HG02623 (cell line): Measurements from ENCODE around the gene RPS6KA3.

Experiments
- ATAC-seq: cut with Tn5 transposase; IDR thresholded peaks from one replicate; pipeline ENCODE4 v1.9.1; 2021; ENCODE audit warnings: moderate library complexity; ENCODE audit not compliant: unreplicated experiment

RPS6KA3 gene

DNA sequence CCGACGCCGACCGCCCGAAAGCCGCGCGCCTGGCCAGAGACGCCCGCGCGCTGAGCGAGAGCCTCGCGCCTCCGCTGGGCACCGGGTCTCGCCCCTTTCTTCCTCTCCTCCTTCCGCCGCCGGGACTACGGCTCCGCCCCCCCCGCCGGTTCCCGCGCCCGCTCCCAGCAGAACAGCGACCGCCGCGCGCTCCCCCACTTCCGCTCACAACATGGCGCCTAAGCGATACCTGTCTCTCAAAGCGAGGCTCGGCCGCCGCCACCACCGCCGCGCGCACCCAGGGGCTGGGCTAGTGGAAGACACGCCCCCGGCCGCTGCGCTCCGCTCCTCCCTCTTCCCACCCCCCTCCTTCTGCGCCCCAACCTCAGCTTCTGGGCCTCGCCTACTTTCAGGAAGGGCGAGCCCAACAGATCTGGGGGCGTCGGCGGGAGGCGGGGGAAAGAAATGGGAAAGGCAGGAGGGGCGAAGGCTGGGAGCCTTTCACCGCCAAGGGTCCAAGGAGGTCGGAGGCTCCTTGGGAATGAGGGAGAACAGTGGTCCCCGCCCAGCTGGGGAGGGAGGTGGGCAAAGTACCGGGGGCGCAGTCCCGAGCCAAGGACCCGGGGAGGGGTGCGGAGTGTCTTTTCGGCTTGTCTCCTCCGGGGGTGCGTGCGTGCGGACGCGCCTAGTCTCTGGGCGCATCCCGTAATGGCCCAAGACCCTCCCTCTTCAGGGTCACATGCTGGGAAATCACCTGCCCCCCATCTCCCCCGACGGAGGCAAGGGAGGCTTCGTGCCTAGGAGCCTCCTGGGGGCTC, at the start of gene RPS6KA3:
Gene RPS6KA3 (minus strand): TSS at position 100 of the 797 bp plus-strand sequence. CDS start 277 bp downstream, outside the sequence.
- ATAC-seq: peak; percentile 83

DNA sequence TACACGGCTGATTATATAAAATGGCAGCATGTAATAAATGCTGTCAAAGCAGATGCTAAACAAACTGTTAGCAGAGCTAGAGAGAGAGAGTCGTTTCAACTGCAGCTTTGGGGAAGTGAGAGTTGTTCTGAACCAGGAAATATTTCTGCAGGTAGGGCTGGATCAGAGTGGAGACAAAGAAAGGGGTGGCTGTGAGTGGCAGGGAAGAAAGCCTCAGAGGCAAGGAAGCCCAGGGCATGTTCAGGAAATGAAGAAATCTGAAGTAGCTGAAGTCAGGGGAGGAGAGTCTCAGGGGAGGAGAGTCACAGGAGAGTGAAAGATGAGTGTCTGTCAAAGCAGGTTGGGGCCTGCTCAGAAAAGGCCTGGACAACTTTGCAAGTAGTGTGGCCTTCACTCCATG, 48.4 kb upstream of the RPS6KA3 start:
- peak; percentile 77 for ATAC-seq

DNA sequence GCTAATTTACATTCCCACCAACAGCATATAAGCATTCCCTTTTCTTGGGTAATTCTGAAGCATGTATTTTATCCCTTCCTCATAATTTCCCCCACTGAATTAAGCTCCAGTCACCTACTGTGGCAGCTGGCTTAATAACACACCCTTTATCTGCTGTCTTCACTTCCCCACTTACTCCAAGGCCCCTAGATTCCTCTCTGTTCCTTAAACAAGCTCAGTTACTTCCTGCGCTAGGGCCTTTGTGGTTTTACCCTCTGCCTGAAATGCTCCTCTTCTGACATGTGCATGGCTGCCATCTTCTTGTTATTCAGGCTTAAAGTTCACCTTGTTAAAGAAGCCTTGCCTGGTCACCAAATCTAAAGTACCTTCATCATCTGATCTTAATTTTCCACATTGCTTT, 47.2 kb upstream of the RPS6KA3 start:
- no peak for ATAC-seq

DNA sequence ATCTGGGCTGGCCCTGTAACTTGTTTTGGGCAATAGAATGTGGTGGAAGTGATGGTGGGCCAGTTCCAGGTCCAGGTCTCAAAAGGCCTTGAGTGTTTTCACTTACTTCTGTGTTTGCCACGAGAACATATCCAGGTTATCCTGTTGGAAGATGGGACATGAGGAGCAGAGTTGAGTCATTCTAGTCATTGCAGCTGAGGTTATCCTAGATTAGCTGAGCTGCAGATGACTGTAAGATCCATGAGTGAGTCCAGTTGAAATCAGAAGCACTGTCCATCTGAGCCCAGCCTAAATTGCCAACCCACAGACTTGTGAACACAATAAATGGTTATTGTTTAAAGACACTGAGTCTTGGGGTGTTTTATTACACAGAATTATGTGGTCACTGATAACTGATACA, 45.3 kb upstream of the RPS6KA3 start:
- no peak for ATAC-seq

DNA sequence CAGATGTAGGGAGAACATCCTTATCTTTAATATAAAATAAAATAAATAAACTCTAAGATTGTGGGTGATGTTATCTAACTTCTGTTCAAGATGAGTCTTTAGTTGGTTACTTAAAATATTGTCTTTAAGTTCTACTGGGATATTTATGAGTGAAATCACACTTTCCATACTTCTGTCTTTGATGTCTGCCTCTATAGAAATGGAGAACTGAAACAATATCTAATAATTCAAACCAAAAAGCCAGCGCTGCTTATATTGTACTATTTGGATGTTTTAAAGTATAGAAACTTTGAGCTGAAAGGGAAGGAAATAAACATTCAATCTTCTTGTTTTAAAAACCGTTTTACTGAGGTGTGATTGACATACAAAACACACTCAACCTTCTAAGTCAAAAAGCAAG, 44.8 kb upstream of the RPS6KA3 start:
- ATAC-seq: no peak

DNA sequence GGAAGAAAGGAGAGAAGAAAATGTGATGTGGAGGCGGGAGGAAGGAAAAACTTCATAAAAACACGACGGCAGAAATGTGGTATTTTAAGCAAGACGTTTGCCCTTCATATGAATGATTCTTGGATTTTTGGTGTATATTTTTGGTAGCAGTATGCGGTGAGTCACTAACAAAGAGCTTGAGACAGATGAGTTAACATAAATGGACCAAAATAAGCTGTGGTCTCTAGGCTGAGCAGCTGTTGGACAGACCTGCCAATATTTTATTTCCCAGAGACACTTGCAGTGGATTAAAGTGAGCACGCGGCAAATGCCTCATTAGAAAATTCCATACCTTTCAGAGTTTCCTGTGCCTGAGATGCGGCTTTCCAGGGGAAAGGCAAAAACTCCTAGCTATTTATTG, 43.1 kb upstream of the RPS6KA3 start:
- ATAC-seq: no peak

DNA sequence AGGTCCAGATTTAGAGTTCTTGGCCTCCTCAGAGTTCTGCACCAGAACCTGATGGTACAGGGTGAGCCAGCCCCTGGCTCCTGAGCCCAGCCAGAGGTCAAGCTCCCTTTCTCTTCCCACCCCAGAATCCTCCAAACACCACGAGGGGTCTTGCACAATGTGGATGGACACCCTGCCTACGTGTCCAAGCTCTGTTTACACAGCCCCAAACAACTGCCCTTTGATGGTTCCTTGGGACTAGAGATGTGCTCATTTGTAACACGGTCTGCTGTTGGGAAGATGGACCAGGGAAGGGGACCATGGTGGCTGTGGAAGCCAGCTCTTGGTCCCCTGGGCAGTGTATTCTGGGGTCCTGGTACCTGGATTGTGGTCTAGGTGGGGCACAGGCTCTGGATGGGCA, 40.0 kb upstream of the RPS6KA3 start:
- no peak for ATAC-seq

DNA sequence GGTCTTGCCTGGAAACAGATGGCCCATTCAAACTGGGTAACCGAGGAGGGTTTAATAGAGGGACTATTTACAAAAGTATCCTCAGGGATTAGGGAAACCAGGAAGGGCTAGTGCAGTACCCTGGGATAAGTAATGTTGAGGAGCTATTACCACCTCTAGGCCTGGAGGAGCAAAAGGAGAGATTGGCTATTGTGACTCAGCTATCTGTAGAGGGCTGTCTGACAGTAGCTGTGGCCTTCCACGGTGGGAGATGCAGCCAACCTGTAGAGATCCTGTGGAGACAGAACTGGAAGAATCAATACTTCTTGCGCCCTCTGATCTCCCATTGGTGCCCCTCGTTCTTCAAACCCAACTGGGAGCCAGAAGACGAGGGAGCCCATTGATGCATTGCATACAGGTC, 34.1 kb upstream of the RPS6KA3 start:
- no peak for ATAC-seq

DNA sequence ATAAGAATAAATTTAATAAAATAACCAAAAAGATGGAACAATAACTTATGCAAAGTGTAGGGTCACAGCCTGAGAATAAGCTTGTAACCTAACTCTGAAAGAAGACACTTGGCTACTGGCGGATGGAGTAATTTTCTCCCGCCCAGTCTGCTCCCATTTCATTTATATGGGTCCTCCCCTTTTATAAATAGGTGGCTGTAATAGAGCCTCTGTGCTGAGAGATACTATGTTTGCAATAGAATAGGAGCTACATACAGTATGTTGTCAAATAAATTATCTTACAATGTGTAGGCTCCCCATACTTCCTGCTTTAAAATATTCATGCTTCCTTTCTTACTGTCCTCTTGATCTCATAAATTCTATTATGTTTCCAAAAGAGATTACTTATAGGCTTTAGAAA, 28.2 kb upstream of the RPS6KA3 start:
- no peak for ATAC-seq

DNA sequence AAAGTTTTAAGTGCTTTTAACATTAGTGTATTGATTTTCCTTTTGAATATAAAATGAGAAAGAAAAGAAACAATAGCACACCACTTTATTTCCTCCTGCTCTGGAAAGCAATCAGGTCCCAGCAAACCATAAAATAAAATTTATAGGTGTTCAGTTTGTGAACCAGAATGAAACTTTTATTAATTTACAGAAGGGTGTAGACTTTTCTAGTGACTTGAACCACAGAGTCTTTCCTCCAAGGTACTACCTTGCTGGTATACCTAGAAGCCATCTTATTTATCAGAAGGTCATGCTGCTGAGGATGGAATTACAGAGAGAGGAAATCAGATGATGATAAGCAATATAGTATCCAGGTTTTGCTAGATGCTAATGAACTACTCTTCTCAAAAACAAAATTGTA, 27.6 kb upstream of the RPS6KA3 start:
- no peak for ATAC-seq

DNA sequence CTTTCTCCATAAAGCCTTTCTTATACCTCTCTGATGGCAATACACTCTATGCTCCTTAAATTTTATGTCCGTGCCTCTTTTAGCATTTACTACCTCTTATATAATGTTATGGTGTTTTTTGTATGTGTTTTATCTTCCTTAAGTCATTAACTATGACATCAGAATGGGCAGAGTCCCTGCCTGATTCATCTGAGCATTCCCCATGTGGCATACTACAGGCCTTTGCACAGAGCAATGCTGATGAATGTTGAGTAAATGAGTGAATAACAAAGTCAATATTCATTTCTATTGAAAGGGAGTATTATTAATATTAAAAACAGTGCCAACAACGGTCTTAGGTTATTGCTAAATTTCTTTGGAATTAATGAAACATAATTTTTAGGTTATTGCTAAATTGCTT, 18.8 kb upstream of the RPS6KA3 start:
- ATAC-seq: no peak

DNA sequence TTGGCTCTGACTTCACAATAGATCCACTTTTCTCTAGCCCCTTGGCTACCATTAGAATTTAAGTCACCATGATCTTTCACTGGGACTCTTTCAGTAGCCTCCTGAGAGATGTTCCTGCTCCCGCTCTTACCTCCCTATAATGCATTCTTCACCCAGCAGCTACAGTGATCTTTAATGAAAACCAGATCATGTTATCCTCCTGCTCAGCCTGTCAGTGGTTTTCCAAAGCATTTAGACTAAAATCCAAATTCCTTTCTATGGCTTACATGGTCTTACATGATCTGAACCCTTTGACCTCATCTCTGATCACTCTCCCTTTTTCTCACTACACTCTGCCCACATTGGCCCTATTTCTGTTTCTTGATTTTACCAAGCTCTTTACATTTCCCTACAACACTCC, 18.3 kb upstream of the RPS6KA3 start:
- ATAC-seq: no peak

DNA sequence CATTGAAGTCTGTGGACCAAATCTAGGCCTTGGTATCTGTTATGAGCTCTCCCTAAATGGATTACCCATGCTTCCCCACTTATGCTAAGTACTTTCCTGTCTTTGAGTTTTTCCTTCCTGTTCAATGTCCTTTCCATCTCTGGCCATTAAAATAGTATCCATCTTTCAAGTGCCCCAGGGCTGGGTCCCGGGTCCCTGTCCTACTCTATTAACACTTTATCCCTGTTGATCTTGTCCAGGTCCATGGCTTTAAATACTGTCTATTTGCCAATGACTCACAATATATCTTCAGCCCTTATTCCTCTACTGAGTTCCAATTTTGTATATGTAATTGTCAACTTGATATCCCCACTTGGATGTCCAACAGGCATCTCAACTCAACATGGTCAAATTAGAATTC, 17.7 kb upstream of the RPS6KA3 start:
- no peak for ATAC-seq

DNA sequence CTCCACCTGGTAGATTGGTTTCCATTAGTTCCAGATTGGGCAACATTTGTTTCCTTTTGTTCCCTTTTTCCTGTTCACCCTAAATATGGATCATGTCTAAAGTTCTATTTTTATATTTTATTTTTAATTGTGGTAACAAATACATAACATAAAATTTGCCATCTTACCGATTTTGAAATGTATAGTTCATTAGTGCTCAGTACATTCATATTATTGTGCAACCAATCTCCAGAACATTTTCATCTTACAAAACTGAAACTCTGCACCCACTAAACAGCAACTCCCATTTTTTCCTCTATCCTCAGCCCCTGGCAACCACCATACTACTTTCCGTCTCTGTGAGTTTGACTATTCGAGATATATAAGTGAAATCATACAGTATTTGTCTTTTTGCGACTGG, 14.2 kb upstream of the RPS6KA3 start:
- no peak for ATAC-seq

DNA sequence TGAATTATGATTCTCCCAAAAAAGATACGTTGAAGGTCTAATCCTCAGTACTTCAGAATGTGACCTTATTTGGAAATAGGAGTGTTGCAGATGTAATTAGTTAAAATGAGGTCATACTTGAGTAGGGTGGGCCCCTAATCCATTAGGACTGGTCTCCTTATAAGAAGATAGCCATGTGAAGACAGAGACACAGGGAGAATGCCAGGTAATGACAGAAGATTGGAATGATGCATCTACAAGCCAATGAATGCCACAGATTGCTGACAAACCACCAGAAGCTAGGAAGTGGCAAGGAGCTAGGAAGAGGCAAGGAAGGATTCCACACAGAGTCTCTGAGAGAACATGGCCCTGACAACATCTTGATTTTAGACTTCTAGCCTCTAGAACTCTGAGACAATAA, 7.4 kb upstream of the RPS6KA3 start:
- ATAC-seq: no peak

DNA sequence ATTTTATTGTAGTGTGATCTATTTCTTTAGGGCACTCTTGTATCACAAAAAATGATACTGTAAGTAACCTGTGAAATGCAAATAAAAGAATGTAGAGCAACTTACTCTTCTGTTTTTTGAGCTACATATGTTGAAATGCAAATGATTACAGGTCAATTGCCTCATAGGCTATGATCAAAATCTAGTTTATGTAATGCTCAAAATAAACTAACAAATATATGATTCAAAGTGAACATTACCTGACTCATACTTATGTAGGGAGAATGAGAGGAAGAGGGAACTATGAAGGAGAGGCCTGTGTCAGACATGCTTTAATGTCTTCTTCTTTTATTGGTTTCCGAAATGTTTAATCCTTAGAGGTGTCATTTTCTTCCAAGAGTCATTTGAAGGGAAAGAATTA, 5.0 kb upstream of the RPS6KA3 start:
- no peak for ATAC-seq

DNA sequence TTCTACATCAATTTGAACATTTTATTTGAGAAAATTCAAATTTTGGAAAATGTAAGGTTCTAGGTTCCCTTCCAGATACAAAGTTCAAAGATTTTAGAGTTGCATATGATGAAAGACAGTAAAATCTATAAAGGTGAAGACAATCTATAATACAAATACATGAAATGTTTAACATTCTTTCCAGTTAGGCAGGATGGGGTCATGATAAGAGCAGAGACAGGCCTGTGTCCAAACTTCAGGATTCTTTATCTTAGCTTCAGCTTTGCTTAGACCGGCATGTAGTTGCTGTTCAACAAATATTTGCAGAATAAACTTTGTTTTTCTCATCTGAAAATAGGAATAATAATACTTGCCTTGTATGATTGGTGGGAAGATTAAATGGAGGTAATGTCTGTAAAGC, 4.5 kb upstream of the RPS6KA3 start:
- ATAC-seq: no peak

DNA sequence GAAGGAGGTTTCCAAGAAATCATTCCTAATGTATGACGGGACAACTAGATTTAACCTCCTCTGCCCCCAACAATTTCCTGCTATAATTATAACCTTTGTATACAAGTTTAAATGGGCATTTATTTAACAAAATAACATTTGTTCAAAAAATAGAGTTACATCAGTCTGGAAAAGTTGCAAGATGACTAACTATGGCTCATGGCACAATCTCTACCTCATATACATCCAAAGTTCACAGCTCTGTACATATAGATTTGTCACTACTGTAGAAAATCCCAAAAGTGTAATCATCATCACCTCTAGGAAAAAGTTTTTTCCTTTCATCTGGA, 3.8 kb upstream of the RPS6KA3 start:
- ATAC-seq: no peak

DNA sequence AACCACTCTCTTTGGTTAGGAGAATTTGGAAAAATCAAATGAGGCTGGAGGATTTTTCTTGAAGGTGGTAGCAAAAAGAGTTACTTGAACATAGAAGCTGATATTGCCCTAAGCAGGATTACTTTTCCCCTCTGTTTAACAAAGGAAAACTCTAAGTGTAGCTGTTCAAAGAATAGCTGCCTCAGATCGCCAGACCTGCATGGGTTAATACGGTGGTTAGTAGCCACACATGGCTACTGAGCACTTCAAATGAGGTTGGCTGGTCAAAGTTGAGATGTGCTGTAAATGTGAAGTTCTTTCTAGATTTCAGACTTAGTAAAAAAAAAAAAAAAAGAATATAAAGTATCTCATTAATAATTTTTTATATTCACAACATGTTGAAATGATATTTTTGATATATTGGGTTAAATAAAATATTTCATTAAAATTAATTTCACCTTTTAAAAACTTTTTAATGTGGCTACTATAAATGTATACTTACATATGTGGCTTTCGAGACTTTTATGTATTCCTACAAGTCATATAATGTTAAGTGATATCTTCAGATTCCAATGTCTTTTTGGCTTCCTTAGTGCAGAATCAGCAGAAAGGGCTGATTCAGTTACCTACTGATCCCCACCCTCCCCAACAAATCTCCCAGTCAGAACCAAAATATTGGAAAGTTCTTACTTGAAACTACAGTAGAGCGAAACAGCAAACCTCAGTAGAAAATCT, 3.3 kb upstream of the RPS6KA3 start:
- no peak for ATAC-seq

DNA sequence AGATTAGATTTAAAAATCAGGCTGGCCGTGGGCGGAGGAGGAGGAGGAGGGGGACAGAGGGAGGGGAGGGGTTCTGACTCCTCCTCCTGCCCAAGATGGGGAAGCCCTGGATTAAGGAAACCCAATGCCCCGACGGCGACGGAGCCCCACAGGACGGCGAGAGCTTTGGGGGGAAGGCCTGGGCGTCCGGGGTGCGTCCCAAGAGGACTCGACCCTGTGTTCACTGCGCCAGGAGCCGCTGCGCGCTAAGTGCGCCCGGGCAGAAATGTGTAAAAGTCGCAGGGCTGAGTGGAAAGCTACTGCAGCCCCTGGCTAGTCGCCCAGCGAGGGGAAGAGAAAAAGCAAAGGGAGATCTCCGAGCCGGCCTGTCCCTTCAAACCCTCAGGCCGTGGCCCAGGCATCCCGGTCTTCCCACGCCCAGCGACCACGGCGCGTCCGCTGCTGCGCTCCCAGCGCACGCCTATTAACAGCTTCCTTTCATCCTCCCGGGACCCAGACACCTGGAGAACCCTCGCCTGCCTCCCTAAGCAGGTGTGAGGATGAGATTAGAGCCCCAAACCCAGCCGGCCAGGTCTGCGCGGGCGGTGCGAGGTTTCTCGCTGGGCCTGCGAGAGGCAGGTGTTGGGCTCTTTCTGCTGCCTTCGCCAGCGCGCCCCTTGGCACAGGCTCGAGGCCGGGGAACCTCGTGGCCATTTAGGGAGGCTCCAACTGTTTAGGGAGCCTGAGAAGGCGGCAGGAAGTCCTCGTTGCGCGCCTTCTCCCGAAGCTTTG, 1.4 kb upstream of the RPS6KA3 start:
- ATAC-seq: no peak

DNA sequence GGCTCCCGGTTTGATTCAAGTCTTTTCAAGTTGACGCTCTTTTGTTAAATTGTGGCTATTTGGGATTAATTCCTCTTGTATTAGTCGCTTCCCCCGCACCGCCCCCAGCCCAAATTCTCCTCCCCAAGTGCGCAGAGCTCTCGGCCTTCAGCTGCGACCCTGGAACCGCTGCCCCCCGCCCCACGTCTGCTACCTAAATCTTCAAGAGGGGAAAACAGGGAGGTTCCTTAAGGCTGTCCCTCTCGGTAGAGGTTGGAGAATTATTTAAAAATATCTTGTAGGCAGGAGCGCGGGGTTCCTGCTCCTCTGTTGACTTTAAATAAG, 860 bp upstream of the RPS6KA3 start:
- no peak for ATAC-seq
